A673 (cell line): ENCODE data around the gene NLGN1.

Source experiments
- CTCF ChIP-seq: fragments of 300-800, 200-600 bp; sonication (generic); conservative IDR thresholded peaks from 2 replicates; pipeline ENCODE4 v1.5.1; 2017; ENCODE audit warnings: low read depth, mild to moderate bottlenecking, antibody characterized with exemption, low read length, moderate library complexity, mixed read lengths
- EZH2 ChIP-seq: fragments of 200-600 bp; sonication (generic); IDR thresholded peaks from 2 replicates; pipeline ENCODE4 v1.6.1; 2017; ENCODE audit warnings: borderline replicate concordance, low read depth, mild to moderate bottlenecking, mixed read lengths, antibody characterized with exemption, low read length; ENCODE audit not compliant: poor library complexity, severe bottlenecking

GRCh38 chr3:173770796-173771573 is 373.4 kb downstream of the NLGN1 start:
- TF ChIP-seq EZH2 = no peak
- TF ChIP-seq CTCF = no peak
